Heart left ventricle (tissue), 16 donors: ENCODE results near the gene SCP2. TPM values are rescaled to one million over a fixed set of nuclear protein-coding genes. Genes with fewer than 3 reads are reported as not detected.

ENCODE experiments used
- ATAC-seq, 4 donors: fragments of 200-7000 bp; cut with Tn5 transposase; one replicate each; pipeline ENCODE4 v1.9.1; 2020 to 2022; ENCODE audit warnings: moderate library complexity in 4 of 4, mild to moderate bottlenecking in 3 of 4, moderate number of reproducible peaks in 1 of 4
- DNase-seq, 5 donors: peaks; one replicate each; pipeline ENCODE4 v3.0.0-alpha.2; 2020
- H3K27ac ChIP-seq, 12 donors: fragments of 200-600 bp; sonication (generic) in 4 of 12; one replicate each; pipeline versions ENCODE4 v1.5.0 to v1.8.0; 2016 to 2022; ENCODE audit warnings: mild to moderate bottlenecking in 2 of 12
- H3K27me3 ChIP-seq, 9 donors: fragments of 200-600 bp; sonication (generic) in 2 of 9; one replicate each; pipeline versions ENCODE4 v1.5.1 to v1.8.0; 2016 to 2022; ENCODE audit warnings: mild to moderate bottlenecking in 3 of 9
- H3K36me3 ChIP-seq, 9 donors: fragments of 200-600 bp; sonication (generic) in 2 of 9; one replicate each; pipeline versions ENCODE4 v1.5.0 to v1.8.0; 2018 to 2022; ENCODE audit warnings: mild to moderate bottlenecking in 2 of 9
- H3K4me1 ChIP-seq, 12 donors: fragments of 200-600 bp; sonication (generic) in 4 of 12; one replicate each; pipeline versions ENCODE4 v1.5.0 to v1.8.0; 2016 to 2022; ENCODE audit warnings: mild to moderate bottlenecking in 3 of 12
- H3K4me3 ChIP-seq, 12 donors: fragments of 200-600 bp; sonication (generic) in 4 of 12; one replicate each; pipeline versions ENCODE4 v1.5.0 to v1.8.0; 2017 to 2022; ENCODE audit warnings: mild to moderate bottlenecking in 9 of 12, moderate library complexity in 4 of 12
- H3K9me3 ChIP-seq, 12 donors: fragments of 200-600 bp; sonication (generic) in 4 of 12; one replicate each; pipeline versions ENCODE4 v1.5.0 to v1.8.0; 2016 to 2022; ENCODE audit warnings: mild to moderate bottlenecking in 1 of 12
- POLR2A ChIP-seq, 2 donors: fragments of 450-650 bp; IDR thresholded peaks; one replicate each; pipeline ENCODE4 v1.6.1; 2017; ENCODE audit warnings: antibody characterized with exemption in 2 of 2, mild to moderate bottlenecking in 2 of 2, moderate library complexity in 2 of 2
- WGBS, 4 donors: extraction: QIAGEN DNeasy Blood & Tissue Kit in 2 of 4; methylation state at CpG; one replicate each; pipeline versions ENCODE4 v1.1.5 to v1.1.7; 2013 to 2018; 5-methylcytosine and 5-hydroxymethylcytosine counted together
- intact Hi-C, 10 donors: fragments of 100-400 bp; cut with DNase I; formaldehyde crosslinking; loops; one replicate each; pipeline versions ENCODE4 v1.11.1 to v1.14.2; 2022
- polyA plus RNA-seq, 2 donors: library from polyadenylated mRNA; stranded (reverse); fragments of 200-250 nt; gene quantifications; one replicate each; pipeline ENCODE4 v1.2.3, GENCODE V29; 2013
- total RNA-seq, 9 donors: library from RNA; depleted of rRNA in 2 of 9; stranded (reverse); fragments of >200 nt in 2 of 9; fragmentation: NEBNext Ultra II Directional in 3 of 9; extraction: Animal tissue kit (Norgen Biotek cat#: 25700) in 3 of 9; gene quantifications; one replicate each; pipeline versions ENCODE4 v1.1.0 to v1.2.4, GENCODE V29; 2016 to 2023
- TF ChIP-seq, protein P1 (sequence below), 12 donors: fragments of 200-600 bp; sonication (generic) in 4 of 12; IDR thresholded peaks; one replicate each; pipeline versions ENCODE4 v1.5.0 to v1.8.0; 2018 to 2022; ENCODE audit warnings: antibody characterized with exemption in 12 of 12, mild to moderate bottlenecking in 5 of 12
- donor health status: ischemic (EF 13 %, LVEDD 7.1; RV severe dilation, severe dysfunction).
- donor health status: healthy with polysubstance abuse.
- donor health status: DM: no; HTN: yes; CAD: no.
- donor health status: DM: no; HTN: no; CAD: no.
- donor health status: ischemic (EF 25% LVEDD 6.9; RV normal size, moderate dysfunction).
- donor health status: ischemic (EF 25% LVEDD 5.7; RV mildly dilated, moderate dysfunction).
- donor health status: healthy.
- donor health status: DM: yes; HTN: yes; CAD: no.
- donor health status: ischemic (EF 35%, LVEDD 5.7; RV mildly dilated, moderate dysfunction).
- donor health status: nonischemic (EF 11% LVEDD 7.7; RV severe dilation, severe dysfunction).
- donor health status: DM: yes; HTN: yes; CAD: no.
- donor health status: PGD.
- donor health status: ischemic (EF 29% LVEDD 5.4; RV normal size, mild dysfunction).
- donor health status: nonischemic (EF 23%, LVEDD 6.1; RV moderate dilation, normal function).

Gene SCP2
- total and polyA plus RNA-seq, 11 donors, result 83.4 to 143 (median 132) TPM

DNA sequence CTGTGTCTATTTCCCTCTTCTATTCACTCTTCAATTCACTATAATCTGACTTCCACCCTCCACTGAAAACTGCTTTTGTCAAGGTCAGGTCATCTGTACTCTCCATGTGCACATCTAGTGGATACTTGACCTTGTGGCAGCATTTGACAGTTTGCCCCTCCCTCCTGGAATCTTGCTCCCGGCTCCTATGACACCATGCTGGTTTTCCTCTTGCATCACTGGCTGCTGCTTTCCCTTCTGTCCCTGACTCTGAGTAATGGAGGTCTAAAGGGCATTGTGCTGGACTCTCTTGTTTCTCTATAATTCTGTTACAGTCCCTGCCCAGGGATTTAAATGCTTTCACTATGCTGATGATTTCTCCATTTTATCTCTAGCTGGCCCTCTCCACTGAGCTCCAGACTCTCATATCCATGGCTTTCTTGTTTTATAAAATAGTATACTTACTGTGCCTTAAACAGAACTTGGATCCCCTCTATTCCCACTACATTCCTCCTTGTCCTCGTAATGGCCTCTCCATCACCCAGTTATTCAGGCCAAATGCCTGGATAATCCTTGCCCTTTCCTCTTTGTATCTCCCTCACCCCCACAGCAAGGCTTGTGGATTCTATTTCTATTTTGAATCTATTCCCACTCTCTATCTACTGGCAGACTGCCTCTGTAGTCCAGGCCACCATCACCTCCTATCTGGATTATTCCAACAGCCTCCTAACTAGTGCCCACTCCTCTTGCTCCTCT, 98.1 kb downstream of the SCP2 start:
- H3K27me3 ChIP-seq, result no peaks in the 10 kb centered on the region
- H3K4me1 ChIP-seq, result peaks cover 0 to 29% (median 15%) of the 10 kb centered on the region in 12 donors
- peak in 4 of 5 donors; percentile 20 to 75 (median 50) for DNase-seq
- intact Hi-C loops, result no loop called here
- H3K4me3 ChIP-seq, result no peak overlapping the region
- 30 to 33% (median 32%) methylated on average over 2 of the region's 2 CpGs for WGBS, 4 donors
- peak; percentile 80 to 92 (median 91) for ATAC-seq
- H3K27ac ChIP-seq, result peak overlapping the region; percentile 9 to 91 (median 80)
- TF ChIP-seq, protein P1, sequence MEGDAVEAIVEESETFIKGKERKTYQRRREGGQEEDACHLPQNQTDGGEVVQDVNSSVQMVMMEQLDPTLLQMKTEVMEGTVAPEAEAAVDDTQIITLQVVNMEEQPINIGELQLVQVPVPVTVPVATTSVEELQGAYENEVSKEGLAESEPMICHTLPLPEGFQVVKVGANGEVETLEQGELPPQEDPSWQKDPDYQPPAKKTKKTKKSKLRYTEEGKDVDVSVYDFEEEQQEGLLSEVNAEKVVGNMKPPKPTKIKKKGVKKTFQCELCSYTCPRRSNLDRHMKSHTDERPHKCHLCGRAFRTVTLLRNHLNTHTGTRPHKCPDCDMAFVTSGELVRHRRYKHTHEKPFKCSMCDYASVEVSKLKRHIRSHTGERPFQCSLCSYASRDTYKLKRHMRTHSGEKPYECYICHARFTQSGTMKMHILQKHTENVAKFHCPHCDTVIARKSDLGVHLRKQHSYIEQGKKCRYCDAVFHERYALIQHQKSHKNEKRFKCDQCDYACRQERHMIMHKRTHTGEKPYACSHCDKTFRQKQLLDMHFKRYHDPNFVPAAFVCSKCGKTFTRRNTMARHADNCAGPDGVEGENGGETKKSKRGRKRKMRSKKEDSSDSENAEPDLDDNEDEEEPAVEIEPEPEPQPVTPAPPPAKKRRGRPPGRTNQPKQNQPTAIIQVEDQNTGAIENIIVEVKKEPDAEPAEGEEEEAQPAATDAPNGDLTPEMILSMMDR (IDR thresholded peaks at IDR 0.05), result no peak
- no peak for TF ChIP-seq POLR2A (IDR thresholded peaks at IDR 0.05)
- peaks cover 0 to 35% (median 25%) of the 10 kb centered on the region in 9 donors for H3K36me3 ChIP-seq
- no peaks in the 10 kb centered on the region for H3K9me3 ChIP-seq

DNA sequence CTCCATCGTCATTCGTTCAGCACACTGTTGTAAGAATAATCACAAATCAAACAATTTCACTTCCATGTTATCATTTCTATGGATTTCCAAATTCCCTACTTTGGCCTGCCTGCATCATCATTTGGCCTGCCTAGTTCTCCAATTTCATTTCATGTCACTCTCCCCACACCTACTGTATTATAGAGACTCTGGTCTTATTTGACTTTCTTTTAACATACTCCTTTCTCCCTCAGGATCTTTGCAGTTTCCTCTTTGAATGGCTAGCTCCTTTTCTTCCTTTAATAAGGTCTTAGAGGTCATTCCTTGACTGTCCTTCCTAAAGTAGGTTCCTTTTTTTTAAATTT, 98.7 kb downstream of the SCP2 start:
- DNase-seq (no peak), ATAC-seq (peak in 3 of 4 donors; percentile 33 to 58 (median 43))
- intact Hi-C loops, result no loop called here
- TF ChIP-seq, protein P1 (IDR thresholded peaks at IDR 0.05), result no peak
- TF ChIP-seq POLR2A (IDR thresholded peaks at IDR 0.05), result no peak
- Histone ChIP-seq H3K27ac (peak overlapping the region in 11 of 12 donors; percentile 9 to 91 (median 80)), H3K36me3 (peaks cover 0 to 41% (median 28%) of the 10 kb centered on the region in 9 donors), H3K4me3 (no peak overlapping the region), H3K9me3 (no peaks in the 10 kb centered on the region), H3K4me1 (peaks cover 0 to 24% (median 15%) of the 10 kb centered on the region in 12 donors), H3K27me3 (no peaks in the 10 kb centered on the region)
- WGBS, 4 donors, result 27 to 56% (median 41%) methylated on average over 2 of the region's 2 CpGs

DNA sequence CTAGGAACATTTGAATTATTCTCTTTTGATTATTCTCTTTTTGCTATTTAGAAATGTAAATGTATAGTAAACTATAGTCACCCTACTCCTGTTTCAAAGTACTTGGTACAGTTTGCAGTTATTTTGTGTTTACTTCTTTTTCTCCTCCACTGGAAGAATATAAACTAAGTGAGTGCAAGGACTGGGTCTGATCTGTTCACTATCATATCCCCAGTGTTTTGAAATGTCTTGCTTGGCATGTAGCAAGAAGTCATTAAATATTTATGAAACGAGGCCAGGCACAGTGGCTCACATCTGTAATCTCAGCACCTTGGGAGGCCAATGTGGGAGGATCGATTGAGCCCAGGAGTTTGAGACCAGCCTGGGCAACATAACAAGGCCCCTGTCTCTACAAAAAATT, 99.2 kb downstream of the SCP2 start:
- peaks cover 0 to 21% (median 15%) of the 10 kb centered on the region in 12 donors for H3K4me1 ChIP-seq
- ATAC-seq (no peak), DNase-seq (no peak)
- no peaks in the 10 kb centered on the region for H3K27me3 ChIP-seq
- 59 to 76% (median 65%) methylated on average over 2 of the region's 2 CpGs for WGBS, 4 donors
- intact Hi-C loops, result no loop called here
- H3K27ac ChIP-seq, result peak overlapping the region in 5 of 12 donors; percentile 62 to 91 (median 84)
- peaks cover 0 to 43% (median 28%) of the 10 kb centered on the region in 9 donors for H3K36me3 ChIP-seq
- H3K4me3 ChIP-seq, result no peak overlapping the region
- H3K9me3 ChIP-seq, result no peaks in the 10 kb centered on the region
- TF ChIP-seq POLR2A (IDR thresholded peaks at IDR 0.05), result no peak
- TF ChIP-seq, protein P1 (IDR thresholded peaks at IDR 0.05), result no peak

DNA sequence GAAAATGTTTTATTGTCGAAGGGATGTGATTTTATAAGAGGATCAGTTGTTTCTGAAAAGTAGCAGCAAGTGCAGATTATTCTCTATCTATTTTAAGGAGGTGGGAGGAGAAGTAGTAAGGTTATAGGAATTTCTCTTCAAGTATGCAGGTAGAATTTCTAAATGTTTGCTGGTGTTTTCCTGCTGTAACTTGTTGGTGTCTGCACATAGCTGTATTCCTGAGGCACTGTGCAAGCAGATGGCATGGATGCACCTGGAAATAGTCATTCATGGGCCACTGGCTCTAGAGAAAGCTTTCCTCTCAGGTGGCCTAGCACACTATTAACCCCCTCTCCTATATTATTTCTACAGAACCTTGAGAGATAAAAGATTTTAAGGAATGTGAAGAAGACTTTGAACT, 104.7 kb downstream of the SCP2 start:
- Histone ChIP-seq H3K4me3 (no peak overlapping the region), H3K36me3 (peaks cover 0 to 65% (median 36%) of the 10 kb centered on the region in 9 donors), H3K27me3 (no peaks in the 10 kb centered on the region), H3K4me1 (peaks cover 0 to 4% (median 0%) of the 10 kb centered on the region in 12 donors), H3K9me3 (no peaks in the 10 kb centered on the region), H3K27ac (no peak overlapping the region)
- TF ChIP-seq, protein P1 (IDR thresholded peaks at IDR 0.05), result no peak
- no peak for TF ChIP-seq POLR2A (IDR thresholded peaks at IDR 0.05)
- intact Hi-C loops, result no loop called here
- whole genome bisulfite sequencing, 4 donors, result 76 to 91% (median 84%) methylated on average over 1 of the region's 1 CpG
- ATAC-seq, result no peak
- DNase-seq, result no peak
